ENCODE results near the gene KCTD19. TPM values are rescaled to one million over a fixed set of nuclear protein-coding genes. Genes with fewer than 3 reads are reported as not detected.

The KCTD19 gene
- total RNA-seq, 1 experiment from 2014 or later = 1.1 TPM

- TF ChIP-seq SMAD3 (CRISPR knock-in tag; IDR thresholded peaks at IDR 0.05; ENCODE audit: borderline replicate concordance) = no peak
These were observed 82.0 kb downstream of the KCTD19 start (continued) for GRCh38 chr16:67244387-67245185.

- ATAC-seq (no peak), DNase-seq (ENCODE audit: low spot score) (no peak)
- ChIA-PET POLR2A (no interaction called here), CTCF (no interaction called here)
- Mint-ChIP-seq H3K27me3 (ENCODE audit: low read depth) (peaks cover 10% of the 10 kb centered on the region), H3K27ac (no peak overlapping the region; the same call in 1 of the 2 replicates), H3K4me3 (no peak overlapping the region), H3K36me3 (peaks cover 4% of the 10 kb centered on the region; the same call in 1 of the 2 replicates), H3K9me3 (no peaks in the 10 kb centered on the region), H3K4me1 (peaks cover 32% of the 10 kb centered on the region)
- TF ChIP-seq ZNF281 (CRISPR knock-in tag; IDR thresholded peaks at IDR 0.05) = no peak
- no peak for TF ChIP-seq FOXP1 (CRISPR knock-in tag; IDR thresholded peaks at IDR 0.05; ENCODE audit: borderline replicate concordance)
- TF ChIP-seq E2F5 (CRISPR knock-in tag; IDR thresholded peaks at IDR 0.05) = no peak
- TF ChIP-seq ZNF423 (CRISPR knock-in tag; IDR thresholded peaks at IDR 0.05) = no peak
- no peak for TF ChIP-seq ZNF121 (CRISPR knock-in tag; IDR thresholded peaks at IDR 0.05)
- TF ChIP-seq FOXP4 (CRISPR knock-in tag; IDR thresholded peaks at IDR 0.05) = no peak
- TF ChIP-seq ATF6 (CRISPR knock-in tag; IDR thresholded peaks at IDR 0.05) = no peak
- no peak for TF ChIP-seq ZSCAN18 (CRISPR knock-in tag; IDR thresholded peaks at IDR 0.05)
- no peak for TF ChIP-seq CREB1 (CRISPR knock-in tag; IDR thresholded peaks at IDR 0.05)
- no peak for TF ChIP-seq USF1 (CRISPR knock-in tag; IDR thresholded peaks at IDR 0.05)
- no peak for TF ChIP-seq ZNF138 (CRISPR knock-in tag; conservative IDR thresholded peaks at IDR 0.05)
- TF ChIP-seq ERG (CRISPR knock-in tag; IDR thresholded peaks at IDR 0.05) = no peak
- TF ChIP-seq CBFB (CRISPR knock-in tag; IDR thresholded peaks at IDR 0.05; ENCODE audit: low read depth) = no peak
These were observed 83.1 kb downstream of the KCTD19 start for GRCh38 chr16:67243481-67243880.

All from WTC11 (cell line).